SK-N-MC (cell line): Measurements from ENCODE around the gene SLC38A1.

ENCODE experiments used
- EZH2 ChIP-seq: fragments of 200-600 bp; sonication (generic); IDR thresholded peaks from one replicate; pipeline ENCODE4 v1.6.1; 2017; ENCODE audit warnings: antibody characterized with exemption
- POLR2AphosphoS5 ChIP-seq: IDR thresholded peaks from 2 replicates; pipeline ENCODE4 v1.6.1; 2012; ENCODE audit warnings: mild to moderate bottlenecking, low read depth, low read length, borderline replicate concordance

- TF ChIP-seq EZH2: no peak
- no peak for TF ChIP-seq POLR2AphosphoS5
Measured at GRCh38 chr12:46246021-46246700, 22.7 kb downstream of the SLC38A1 start.
